Mucosa of rectum (tissue), 2 donors: ENCODE results near the gene ZFP36.

ENCODE experiments used
- H3K27ac ChIP-seq, 2 donors: one replicate each; pipeline ENCODE4 v1.7.0; 2013; ENCODE audit warnings: inconsistent platforms in 2 of 2, low read depth in 2 of 2, low read length in 2 of 2
- H3K27me3 ChIP-seq, 2 donors: one replicate each; pipeline ENCODE4 v1.7.0; 2013; ENCODE audit warnings: low read length in 2 of 2; ENCODE audit not compliant: control insufficient read depth in 2 of 2, insufficient read depth in 2 of 2
- H3K36me3 ChIP-seq, 2 donors: one replicate each; pipeline ENCODE4 v1.7.0; 2013; ENCODE audit warnings: low read length in 2 of 2; ENCODE audit not compliant: control insufficient read depth in 2 of 2, insufficient read depth in 2 of 2
- H3K4me1 ChIP-seq, 2 donors: one replicate each; pipeline ENCODE4 v1.7.0; 2013; ENCODE audit warnings: low read length in 2 of 2, mild to moderate bottlenecking in 1 of 2; ENCODE audit not compliant: control insufficient read depth in 2 of 2, insufficient read depth in 2 of 2
- H3K4me3 ChIP-seq, 2 donors: one replicate each; pipeline ENCODE4 v1.7.0; 2013; ENCODE audit warnings: low read length in 2 of 2
- H3K9ac ChIP-seq, 2 donors: one replicate each; pipeline ENCODE4 v1.7.0; 2013; ENCODE audit warnings: low read length in 2 of 2, low read depth in 1 of 2, mild to moderate bottlenecking in 1 of 2
- H3K9me3 ChIP-seq, 2 donors: one replicate each; pipeline ENCODE4 v1.7.0; 2013; ENCODE audit warnings: low read length in 2 of 2; ENCODE audit not compliant: control insufficient read depth in 2 of 2
- donor health status: healthy.
- donor health status: Normal muscosa, but diverticular disease.

Gene ZFP36

GRCh38 chr19:39398297-39398864 is 8.3 kb upstream of the ZFP36 start:
- Histone ChIP-seq H3K9ac (peak overlapping the region; percentile 79 to 84), H3K4me1 (peaks cover 47 to 60% of the 10 kb centered on the region in 2 donors), H3K4me3 (peak overlapping the region; percentile 49 to 56), H3K27ac (peak overlapping the region; percentile 97 to 99), H3K9me3 (no peaks in the 10 kb centered on the region), H3K27me3 (no peaks in the 10 kb centered on the region), H3K36me3 (peaks cover 16 to 18% of the 10 kb centered on the region in 2 donors)

GRCh38 chr19:39399668-39400050 is 7.0 kb upstream of the ZFP36 start:
- Histone ChIP-seq H3K4me3 (peak overlapping the region in 1 of 2 donors; percentile 12), H3K9ac (peak overlapping the region; percentile 15 to 17), H3K27ac (peak overlapping the region; percentile 97 to 99), H3K4me1 (peaks cover 54 to 68% of the 10 kb centered on the region in 2 donors), H3K27me3 (no peaks in the 10 kb centered on the region), H3K36me3 (peaks cover 9 to 10% of the 10 kb centered on the region in 2 donors), H3K9me3 (no peaks in the 10 kb centered on the region)

- H3K4me1 ChIP-seq = peaks cover 54 to 72% of the 10 kb centered on the region in 2 donors
- H3K9ac ChIP-seq = peak overlapping the region in 1 of 2 donors; percentile 15
- H3K9me3 ChIP-seq = no peaks in the 10 kb centered on the region
- no peak overlapping the region for H3K4me3 ChIP-seq
- H3K27me3 ChIP-seq = no peaks in the 10 kb centered on the region
- peak overlapping the region; percentile 97 to 99 for H3K27ac ChIP-seq
- peaks cover 9% of the 10 kb centered on the region in 2 donors for H3K36me3 ChIP-seq
These were observed 6.6 kb upstream of the ZFP36 start for GRCh38 chr19:39400061-39400460.

- H3K4me3 ChIP-seq = peak overlapping the region; percentile 33 to 72
- peak overlapping the region; percentile 98 to 100 for H3K27ac ChIP-seq
- H3K9ac ChIP-seq = peak overlapping the region; percentile 86 to 93
- H3K27me3 ChIP-seq = no peaks in the 10 kb centered on the region
- peaks cover 64 to 82% of the 10 kb centered on the region in 2 donors for H3K4me1 ChIP-seq
- no peaks in the 10 kb centered on the region for H3K9me3 ChIP-seq
- H3K36me3 ChIP-seq = peaks cover 3 to 4% of the 10 kb centered on the region in 2 donors
These were observed 5.5 kb upstream of the ZFP36 start for GRCh38 chr19:39401070-39401548.

GRCh38 chr19:39401549-39402345 is 4.9 kb upstream of the ZFP36 start:
- H3K9me3 ChIP-seq = no peaks in the 10 kb centered on the region
- peak overlapping the region; percentile 58 to 72 for H3K4me3 ChIP-seq
- H3K9ac ChIP-seq = peak overlapping the region; percentile 86 to 93
- H3K4me1 ChIP-seq = peaks cover 65 to 84% of the 10 kb centered on the region in 2 donors
- H3K36me3 ChIP-seq = peaks cover 3 to 4% of the 10 kb centered on the region in 2 donors
- H3K27ac ChIP-seq = peak overlapping the region; percentile 98 to 100
- H3K27me3 ChIP-seq = no peaks in the 10 kb centered on the region

GRCh38 chr19:39402346-39403300 is 4.0 kb upstream of the ZFP36 start:
- no peaks in the 10 kb centered on the region for H3K27me3 ChIP-seq
- peak overlapping the region; percentile 86 to 93 for H3K9ac ChIP-seq
- H3K4me1 ChIP-seq = peaks cover 61 to 77% of the 10 kb centered on the region in 2 donors
- peaks cover 0 to under 1% of the 10 kb centered on the region in 2 donors for H3K36me3 ChIP-seq
- peak overlapping the region; percentile 98 to 100 for H3K27ac ChIP-seq
- peak overlapping the region; percentile 58 to 72 for H3K4me3 ChIP-seq
- no peaks in the 10 kb centered on the region for H3K9me3 ChIP-seq

GRCh38 chr19:39403331-39404312 is 3.0 kb upstream of the ZFP36 start:
- Histone ChIP-seq H3K36me3 (peaks cover 9 to 10% of the 10 kb centered on the region in 2 donors), H3K4me1 (peaks cover 51 to 68% of the 10 kb centered on the region in 2 donors), H3K9ac (peak overlapping the region; percentile 86 to 93), H3K4me3 (peak overlapping the region; percentile 58 to 72), H3K27ac (peak overlapping the region; percentile 98 to 100), H3K27me3 (no peaks in the 10 kb centered on the region), H3K9me3 (no peaks in the 10 kb centered on the region)

- no peaks in the 10 kb centered on the region for H3K27me3 ChIP-seq
- peaks cover 45 to 64% of the 10 kb centered on the region in 2 donors for H3K4me1 ChIP-seq
- peaks cover 12 to 14% of the 10 kb centered on the region in 2 donors for H3K36me3 ChIP-seq
- peak overlapping the region; percentile 97 to 100 for H3K27ac ChIP-seq
- peak overlapping the region in 1 of 2 donors; percentile 87 for H3K4me3 ChIP-seq
- H3K9me3 ChIP-seq = no peaks in the 10 kb centered on the region
- H3K9ac ChIP-seq = peak overlapping the region; percentile 90
These were observed 1.2 kb upstream of the ZFP36 start for GRCh38 chr19:39405261-39405957.
